Tibial nerve (tissue), 3 donors: ENCODE results near the gene SOX1.

Source experiments
- CTCF ChIP-seq, 5 experiments: fragments of 200-600 bp in 3 of 5; fragments of 450-650 bp in 2 of 5; sonication (generic) in 3 of 5; IDR thresholded peaks; one replicate each; pipeline ENCODE4 v1.5.1; 2016 to 2019; ENCODE audit warnings: antibody characterized with exemption in 5 of 5, mild to moderate bottlenecking in 3 of 5, moderate library complexity in 2 of 5
- POLR2A ChIP-seq, 2 donors: fragments of 450-650 bp; IDR thresholded peaks; one replicate each; pipeline ENCODE4 v1.6.1; 2017; ENCODE audit warnings: antibody characterized with exemption in 2 of 2, mild to moderate bottlenecking in 2 of 2, moderate library complexity in 2 of 2

GRCh38 chr13:112116187-112116950, 49.4 kb downstream of the SOX1 start:
- TF ChIP-seq CTCF (IDR thresholded peaks at IDR 0.05), result no peak
- TF ChIP-seq POLR2A (IDR thresholded peaks at IDR 0.05), result no peak
